Measurements from ENCODE around the gene PROB1.
"Not testable (repeated sequence)": the region's sequence is repeated elsewhere in the genome, so short reads cannot be mapped to it uniquely, and the experiment has no call there.

PROB1 gene

GRCh38 chr5:139392678-139393496 lies 2.0 kb downstream of the PROB1 start:
- DNase-seq (ENCODE audit: low read depth): no peak

- no peak for DNase-seq (ENCODE audit: low read depth)
These were observed 2.6 kb downstream of the PROB1 start for GRCh38 chr5:139392324-139392677.

- no peak for DNase-seq (ENCODE audit: low read depth)
These were observed 3.2 kb downstream of the PROB1 start for GRCh38 chr5:139391570-139392323.

GRCh38 chr5:139390639-139391569 lies 4.0 kb downstream of the PROB1 start:
- DNase-seq (ENCODE audit: low read depth): no peak

GRCh38 chr5:139389701-139390638 lies 4.9 kb downstream of the PROB1 start, which contains the start of gene MZB1:
Gene MZB1, minus strand, starts transcription at chr5:139389913. Its CDS starts 57 bp downstream, at chr5:139389856.
- no peak for DNase-seq (ENCODE audit: low read depth)

- no peak for DNase-seq (ENCODE audit: low read depth)
These were observed 6.6 kb downstream of the PROB1 start for GRCh38 chr5:139388198-139388821.

- no peak for DNase-seq (ENCODE audit: low read depth)
These were observed 7.2 kb downstream of the PROB1 start for GRCh38 chr5:139387611-139388197.

- not testable (repeated sequence) for DNase-seq (ENCODE audit: low read depth)
These were observed 7.9 kb downstream of the PROB1 start for GRCh38 chr5:139386956-139387355.

GRCh38 chr5:139386050-139386438 lies 8.9 kb downstream of the PROB1 start:
- DNase-seq (ENCODE audit: low read depth): no peak

GRCh38 chr5:139385061-139386049 lies 9.5 kb downstream of the PROB1 start:
- DNase-seq (ENCODE audit: low read depth): no peak

- no peak for DNase-seq (ENCODE audit: low read depth)
These were observed 10.3 kb downstream of the PROB1 start for GRCh38 chr5:139384591-139385051.

- no peak for DNase-seq (ENCODE audit: low read depth)
These were observed 10.8 kb downstream of the PROB1 start for GRCh38 chr5:139383993-139384590.

- DNase-seq (ENCODE audit: low read depth): no peak
These were observed 11.5 kb downstream of the PROB1 start, which contains the start of gene SLC23A1 for GRCh38 chr5:139383275-139383992. Gene SLC23A1, minus strand, starts transcription at chr5:139383297. Its CDS starts 44 bp downstream, at chr5:139383253.

- DNase-seq (ENCODE audit: low read depth): no peak
These were observed 12.1 kb downstream of the PROB1 start for GRCh38 chr5:139382807-139383206.

GRCh38 chr5:139381837-139382761 lies 12.8 kb downstream of the PROB1 start:
- DNase-seq (ENCODE audit: low read depth): no peak
